ENCODE measurements around the gene AXDND1. TPM values are rescaled to one million over a fixed set of nuclear protein-coding genes. Genes with fewer than 3 reads are reported as not detected.

Gene AXDND1
- total RNA-seq (2014; rRNA removed; shearing (Covaris generic); ENCODE audit: low replicate concordance): 0.15 and 1.4 TPM in 2 replicates

GRCh38 chr1:179365342-179366092, at the start of gene AXDND1:
Gene AXDND1, plus strand, starts transcription at chr1:179365971. Its CDS starts 539 bp downstream, at chr1:179366510.
- Histone ChIP-seq H3K9me2 (replicated peaks; ENCODE audit: insufficient read depth, low read length) (no peaks in the 10 kb centered on the region), H3K4me1 (ENCODE audit: low read length) (peaks cover 11% of the 10 kb centered on the region), H3K27ac (ENCODE audit: low read length) (peak within 1 kb of the TSS; percentile 83), H3K4me3 (ENCODE audit: low read length) (peak within 1 kb of the TSS; percentile 75), H2AFZ (ENCODE audit: low read length) (peak within 1 kb of the TSS; percentile 59), H4K20me1 (ENCODE audit: insufficient read depth, low read depth, low read length) (no peaks in the 10 kb centered on the region), H3K4me2 (ENCODE audit: low read depth, low read length, poor library complexity, severe bottlenecking) (peak within 1 kb of the TSS; percentile 78), H3K36me3 (ENCODE audit: insufficient read depth, low read length) (no peaks in the 10 kb centered on the region), H3K79me2 (ENCODE audit: low read length) (no peaks in the 10 kb centered on the region), H3K9ac (ENCODE audit: low read length) (peak within 1 kb of the TSS; percentile 74), H3K9me3 (ENCODE audit: low read length) (no peaks in the 10 kb centered on the region), H3K27me3 (ENCODE audit: low read length) (no peaks in the 10 kb centered on the region)
- DNase-seq: peak; percentile 96

- DNase-seq: peak; percentile 52
- Histone ChIP-seq H3K27ac (ENCODE audit: low read length) (peak overlapping the region; percentile 56), H3K79me2 (ENCODE audit: low read length) (peaks cover 84% of the 10 kb centered on the region), H3K4me1 (ENCODE audit: low read length) (peaks cover 14% of the 10 kb centered on the region), H4K20me1 (ENCODE audit: insufficient read depth, low read depth, low read length) (no peaks in the 10 kb centered on the region), H3K9me2 (replicated peaks; ENCODE audit: insufficient read depth, low read length) (no peaks in the 10 kb centered on the region), H3K36me3 (ENCODE audit: insufficient read depth, low read length) (no peaks in the 10 kb centered on the region; the same call in 1 of the 2 replicates), H3K27me3 (ENCODE audit: low read length) (no peaks in the 10 kb centered on the region), H3K4me3 (ENCODE audit: low read length) (peak overlapping the region; percentile 38), H2AFZ (ENCODE audit: low read length) (peak overlapping the region; percentile 64), H3K9me3 (ENCODE audit: low read length) (no peaks in the 10 kb centered on the region), H3K4me2 (ENCODE audit: low read depth, low read length, poor library complexity, severe bottlenecking) (peak overlapping the region; percentile 70), H3K9ac (ENCODE audit: low read length) (peak overlapping the region; percentile 27; the same call in 1 of the 2 replicates)
Measured at GRCh38 chr1:179318491-179318890, 47.3 kb upstream of the AXDND1 start.

GRCh38 chr1:179321533-179322216, 44.1 kb upstream of the AXDND1 start:
- no peaks in the 10 kb centered on the region; the same call in 1 of the 2 replicates for H3K36me3 ChIP-seq (ENCODE audit: insufficient read depth, low read length)
- DNase-seq: no peak
- no peaks in the 10 kb centered on the region for H4K20me1 ChIP-seq (ENCODE audit: insufficient read depth, low read depth, low read length)
- H3K4me3 ChIP-seq (ENCODE audit: low read length): no peak overlapping the region
- H3K9me2 ChIP-seq (replicated peaks; ENCODE audit: insufficient read depth, low read length): no peaks in the 10 kb centered on the region
- H3K4me1 ChIP-seq (ENCODE audit: low read length): peaks cover 14% of the 10 kb centered on the region
- H3K27ac ChIP-seq (ENCODE audit: low read length): no peak overlapping the region
- no peaks in the 10 kb centered on the region for H3K27me3 ChIP-seq (ENCODE audit: low read length)
- H3K9ac ChIP-seq (ENCODE audit: low read length): no peak overlapping the region
- H3K79me2 ChIP-seq (ENCODE audit: low read length): peaks cover 69% of the 10 kb centered on the region
- H3K4me2 ChIP-seq (ENCODE audit: low read depth, low read length, poor library complexity, severe bottlenecking): no peak overlapping the region
- no peaks in the 10 kb centered on the region for H3K9me3 ChIP-seq (ENCODE audit: low read length)
- no peak overlapping the region for H2AFZ ChIP-seq (ENCODE audit: low read length)

- Histone ChIP-seq H3K27me3 (ENCODE audit: low read length) (no peaks in the 10 kb centered on the region), H2AFZ (ENCODE audit: low read length) (no peak overlapping the region), H3K4me2 (ENCODE audit: low read depth, low read length, poor library complexity, severe bottlenecking) (no peak overlapping the region), H3K79me2 (ENCODE audit: low read length) (peaks cover 62% of the 10 kb centered on the region), H4K20me1 (ENCODE audit: insufficient read depth, low read depth, low read length) (no peaks in the 10 kb centered on the region), H3K4me3 (ENCODE audit: low read length) (no peak overlapping the region), H3K4me1 (ENCODE audit: low read length) (peaks cover 14% of the 10 kb centered on the region), H3K27ac (ENCODE audit: low read length) (no peak overlapping the region), H3K36me3 (ENCODE audit: insufficient read depth, low read length) (no peaks in the 10 kb centered on the region; the same call in 1 of the 2 replicates), H3K9ac (ENCODE audit: low read length) (no peak overlapping the region), H3K9me2 (replicated peaks; ENCODE audit: insufficient read depth, low read length) (no peaks in the 10 kb centered on the region), H3K9me3 (ENCODE audit: low read length) (no peaks in the 10 kb centered on the region)
- DNase-seq: no peak
Measured at GRCh38 chr1:179322557-179322956, 43.2 kb upstream of the AXDND1 start.

- Histone ChIP-seq H3K36me3 (ENCODE audit: insufficient read depth, low read length) (no peaks in the 10 kb centered on the region; the same call in 1 of the 2 replicates), H3K27me3 (ENCODE audit: low read length) (no peaks in the 10 kb centered on the region), H3K9me3 (ENCODE audit: low read length) (no peaks in the 10 kb centered on the region), H4K20me1 (ENCODE audit: insufficient read depth, low read depth, low read length) (no peaks in the 10 kb centered on the region), H3K79me2 (ENCODE audit: low read length) (peaks cover 59% of the 10 kb centered on the region), H3K4me3 (ENCODE audit: low read length) (no peak overlapping the region), H3K9ac (ENCODE audit: low read length) (no peak overlapping the region), H3K4me1 (ENCODE audit: low read length) (peaks cover 6% of the 10 kb centered on the region), H3K27ac (ENCODE audit: low read length) (no peak overlapping the region), H3K9me2 (replicated peaks; ENCODE audit: insufficient read depth, low read length) (no peaks in the 10 kb centered on the region), H3K4me2 (ENCODE audit: low read depth, low read length, poor library complexity, severe bottlenecking) (no peak overlapping the region), H2AFZ (ENCODE audit: low read length) (no peak overlapping the region)
- DNase-seq: no peak
Measured at GRCh38 chr1:179323436-179323835, 42.3 kb upstream of the AXDND1 start.

GRCh38 chr1:179325836-179326235, 39.9 kb upstream of the AXDND1 start:
- Histone ChIP-seq H3K4me2 (ENCODE audit: low read depth, low read length, poor library complexity, severe bottlenecking) (no peak overlapping the region), H4K20me1 (ENCODE audit: insufficient read depth, low read depth, low read length) (no peaks in the 10 kb centered on the region), H3K79me2 (ENCODE audit: low read length) (peaks cover 46% of the 10 kb centered on the region), H3K4me1 (ENCODE audit: low read length) (peaks cover 5% of the 10 kb centered on the region; the same call in 1 of the 2 replicates), H3K9me2 (replicated peaks; ENCODE audit: insufficient read depth, low read length) (no peaks in the 10 kb centered on the region), H3K9ac (ENCODE audit: low read length) (no peak overlapping the region), H3K27me3 (ENCODE audit: low read length) (no peaks in the 10 kb centered on the region), H3K36me3 (ENCODE audit: insufficient read depth, low read length) (no peaks in the 10 kb centered on the region; the same call in 1 of the 2 replicates), H3K9me3 (ENCODE audit: low read length) (no peaks in the 10 kb centered on the region), H3K4me3 (ENCODE audit: low read length) (no peak overlapping the region), H3K27ac (ENCODE audit: low read length) (no peak overlapping the region), H2AFZ (ENCODE audit: low read length) (no peak overlapping the region)
- DNase-seq: no peak

- H3K9ac ChIP-seq (ENCODE audit: low read length): no peak overlapping the region
- H3K4me1 ChIP-seq (ENCODE audit: low read length): peaks cover 12% of the 10 kb centered on the region
- H3K4me2 ChIP-seq (ENCODE audit: low read depth, low read length, poor library complexity, severe bottlenecking): no peak overlapping the region
- no peak overlapping the region for H3K4me3 ChIP-seq (ENCODE audit: low read length)
- no peaks in the 10 kb centered on the region for H3K27me3 ChIP-seq (ENCODE audit: low read length)
- no peaks in the 10 kb centered on the region for H3K9me3 ChIP-seq (ENCODE audit: low read length)
- H3K79me2 ChIP-seq (ENCODE audit: low read length): peaks cover 39% of the 10 kb centered on the region
- no peaks in the 10 kb centered on the region for H4K20me1 ChIP-seq (ENCODE audit: insufficient read depth, low read depth, low read length)
- no peak overlapping the region for H3K27ac ChIP-seq (ENCODE audit: low read length)
- no peaks in the 10 kb centered on the region for H3K9me2 ChIP-seq (replicated peaks; ENCODE audit: insufficient read depth, low read length)
- DNase-seq: no peak
- H2AFZ ChIP-seq (ENCODE audit: low read length): no peak overlapping the region
- no peaks in the 10 kb centered on the region; the same call in 1 of the 2 replicates for H3K36me3 ChIP-seq (ENCODE audit: insufficient read depth, low read length)
Measured at GRCh38 chr1:179326746-179327145, 39.0 kb upstream of the AXDND1 start.

- no peak overlapping the region for H3K9ac ChIP-seq (ENCODE audit: low read length)
- no peak overlapping the region for H2AFZ ChIP-seq (ENCODE audit: low read length)
- H3K9me2 ChIP-seq (replicated peaks; ENCODE audit: insufficient read depth, low read length): no peaks in the 10 kb centered on the region
- no peaks in the 10 kb centered on the region for H4K20me1 ChIP-seq (ENCODE audit: insufficient read depth, low read depth, low read length)
- H3K9me3 ChIP-seq (ENCODE audit: low read length): no peaks in the 10 kb centered on the region
- H3K4me1 ChIP-seq (ENCODE audit: low read length): peaks cover 12% of the 10 kb centered on the region
- no peak overlapping the region for H3K27ac ChIP-seq (ENCODE audit: low read length)
- no peak overlapping the region for H3K4me2 ChIP-seq (ENCODE audit: low read depth, low read length, poor library complexity, severe bottlenecking)
- no peaks in the 10 kb centered on the region; the same call in 1 of the 2 replicates for H3K36me3 ChIP-seq (ENCODE audit: insufficient read depth, low read length)
- no peak for DNase-seq
- H3K27me3 ChIP-seq (ENCODE audit: low read length): no peaks in the 10 kb centered on the region
- H3K4me3 ChIP-seq (ENCODE audit: low read length): no peak overlapping the region
- peaks cover 38% of the 10 kb centered on the region for H3K79me2 ChIP-seq (ENCODE audit: low read length)
Measured at GRCh38 chr1:179327196-179327595, 38.6 kb upstream of the AXDND1 start.
